NCI-H2107 treated with DMSO at 0.1 percent for 48 hours (cell line): ENCODE data around the gene MPDZ.

ENCODE experiments used
- DNase-seq: peaks from one replicate; lab custom pipeline; 2025; ENCODE audit not compliant: unreplicated experiment; lab: John Stamatoyannopoulos, UW

MPDZ gene

DNA sequence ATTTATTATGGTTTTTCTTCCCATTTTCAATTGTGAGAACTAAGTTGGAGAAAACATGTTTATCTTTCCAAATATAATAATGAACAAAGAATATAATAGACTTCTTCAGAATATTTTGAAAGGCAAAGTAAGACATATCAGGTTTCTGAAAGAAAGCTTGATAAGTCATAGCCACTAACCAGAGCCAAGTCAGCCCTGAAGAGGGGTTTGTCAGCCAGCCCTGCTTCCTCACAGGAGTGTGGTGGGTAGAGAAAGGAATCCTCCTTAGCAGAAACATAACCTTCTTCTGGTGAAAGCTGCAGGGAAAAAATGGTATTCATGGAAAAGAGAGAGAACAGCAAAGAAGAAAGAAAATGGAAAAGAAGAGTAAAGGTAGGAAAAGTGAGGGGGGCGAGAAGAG is 93.4 kb downstream of the MPDZ start:
- no peak for DNase-seq

DNA sequence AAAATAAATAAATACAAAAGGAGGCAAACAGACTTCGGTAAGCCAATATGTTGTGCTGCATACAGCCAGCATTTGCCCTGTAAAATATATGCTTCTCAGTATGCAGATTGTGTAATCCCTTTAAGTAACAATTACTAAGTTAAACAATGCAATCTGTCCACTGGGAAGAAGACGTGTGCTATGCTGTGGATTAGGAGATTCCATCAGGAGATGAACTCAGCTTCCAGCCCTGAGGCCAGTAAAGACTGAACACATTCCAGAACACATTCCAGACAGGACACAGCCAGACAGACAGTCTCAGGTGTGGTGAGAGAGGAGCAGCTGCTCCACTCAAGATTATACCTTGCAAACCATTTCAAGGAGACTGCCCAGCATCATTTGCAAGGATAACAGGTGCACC is 97.8 kb downstream of the MPDZ start:
- no peak for DNase-seq

DNA sequence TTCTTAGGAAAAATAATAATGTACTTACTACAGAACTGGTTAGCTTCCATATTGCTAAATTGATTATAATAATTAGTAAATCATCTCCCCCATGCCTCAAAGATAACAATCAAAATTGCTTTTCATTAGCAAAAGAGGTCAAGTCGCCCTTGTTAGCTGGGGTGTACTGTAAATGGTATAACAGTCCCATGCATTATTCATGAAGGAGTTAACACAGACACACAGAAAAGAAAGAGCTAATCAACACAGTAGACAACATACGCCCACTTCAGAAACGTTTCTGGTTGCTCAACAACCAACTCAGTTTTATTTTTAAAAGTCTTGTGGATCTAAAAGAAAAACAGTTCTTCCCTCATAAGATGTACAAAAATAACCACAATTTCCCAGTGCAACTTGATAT is 100.2 kb downstream of the MPDZ start:
- no peak for DNase-seq

DNA sequence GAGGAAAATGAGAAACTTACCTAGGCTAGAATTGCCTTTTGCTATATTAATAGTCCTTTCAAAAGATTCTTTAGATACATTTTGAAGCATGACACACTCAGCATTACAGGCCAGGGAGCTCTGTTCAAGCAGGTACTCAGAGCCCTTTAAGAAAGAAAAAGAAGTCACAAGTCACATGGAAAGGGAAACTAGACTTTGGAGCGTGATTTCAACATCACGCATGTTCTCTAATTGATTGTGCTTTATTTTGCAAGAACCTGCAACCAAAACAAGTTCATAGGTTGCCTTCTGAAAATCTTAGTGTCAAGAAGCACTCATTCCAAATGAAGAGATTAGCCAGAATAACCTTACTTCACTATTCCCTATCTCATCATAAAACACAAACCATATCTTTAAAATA is 103.8 kb downstream of the MPDZ start:
- no peak for DNase-seq

DNA sequence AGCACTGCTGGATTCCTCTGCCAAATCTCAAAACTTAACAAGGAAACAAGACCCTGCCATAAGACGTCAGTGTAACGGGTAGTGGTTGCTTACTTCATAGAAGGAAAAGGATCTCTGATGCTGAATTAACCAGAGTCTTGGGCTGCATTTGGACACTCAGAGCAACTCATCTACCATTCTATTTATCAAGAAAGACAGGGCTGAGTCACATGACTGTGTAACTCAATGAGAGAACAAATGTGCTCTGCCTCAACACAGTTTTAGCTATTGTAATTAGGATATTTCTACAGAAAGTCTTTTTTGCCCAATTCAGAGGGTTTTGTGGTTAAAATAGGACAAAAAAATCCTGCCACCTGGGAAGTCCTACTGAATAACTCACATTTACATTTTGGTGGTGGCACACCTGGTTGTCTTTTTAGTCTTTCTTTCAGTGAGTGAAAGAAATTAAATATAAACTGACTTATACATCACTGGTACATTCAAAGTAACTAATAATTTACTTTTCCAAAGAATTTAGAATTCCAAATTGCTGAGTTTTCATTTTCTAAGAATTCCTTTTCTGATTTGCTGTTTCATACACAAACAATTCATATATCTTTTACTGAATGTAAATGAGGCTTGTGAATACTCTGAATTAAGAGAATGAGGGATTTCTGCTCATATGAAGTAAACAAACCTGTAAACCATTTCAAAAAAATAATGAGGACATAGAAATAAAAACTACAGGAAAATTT is 104.4 kb downstream of the MPDZ start:
- no peak for DNase-seq

DNA sequence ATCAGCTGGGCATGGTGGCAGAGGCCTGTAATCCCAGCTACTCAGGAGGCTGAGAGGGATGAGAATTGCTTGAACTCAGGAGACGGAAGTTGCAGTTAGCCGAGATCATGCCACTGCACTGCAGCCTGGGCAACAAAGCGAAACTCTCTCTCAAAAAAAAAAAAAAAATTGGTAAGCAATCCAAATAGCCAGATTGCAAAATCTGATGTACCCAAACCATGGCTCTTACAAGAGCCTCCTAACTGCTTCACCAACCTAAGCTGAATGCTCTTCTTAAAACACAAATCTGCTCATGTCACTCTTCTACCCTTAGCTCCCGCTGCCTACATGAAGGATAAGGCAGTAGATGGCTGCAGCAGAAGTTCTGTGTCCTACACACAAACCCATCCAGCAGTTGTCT is 105.9 kb downstream of the MPDZ start:
- no peak for DNase-seq

DNA sequence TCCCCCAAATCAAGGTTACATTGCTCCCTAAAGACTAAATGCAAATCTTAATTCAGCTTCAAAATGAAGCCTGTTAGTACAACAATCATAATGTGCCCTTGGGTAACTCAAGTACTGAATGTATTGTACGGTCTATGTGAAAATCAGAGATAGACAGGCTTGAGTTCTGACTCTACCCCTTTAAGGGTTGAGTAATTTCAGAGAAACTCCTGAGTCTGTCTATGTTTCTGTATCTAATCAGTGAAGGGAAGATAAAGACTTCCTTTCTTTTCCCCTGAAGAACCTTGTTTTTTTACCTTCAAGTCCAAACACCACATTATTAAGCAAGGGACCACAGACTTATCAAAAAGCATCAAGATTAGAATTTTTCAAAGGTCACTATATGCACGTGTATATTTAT is 108.2 kb downstream of the MPDZ start:
- no peak for DNase-seq

DNA sequence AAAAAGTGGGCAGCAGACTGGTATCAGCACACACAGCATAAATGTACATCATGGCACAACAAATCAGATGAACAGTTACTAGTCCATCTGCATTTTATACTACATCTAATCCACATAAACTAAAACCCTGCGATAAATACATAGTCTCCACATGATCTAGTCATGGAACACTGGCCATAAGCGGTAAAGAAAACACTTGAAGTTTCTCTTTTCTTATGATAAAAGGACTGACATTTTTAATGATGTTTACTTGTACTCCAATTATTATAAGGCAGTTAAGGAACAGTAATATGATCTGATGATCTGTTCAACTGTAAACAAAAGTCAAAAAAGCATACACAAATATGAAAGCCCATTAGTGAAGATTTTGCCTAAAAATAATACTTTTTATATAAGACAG is 112.5 kb downstream of the MPDZ start:
- peak; percentile 52 for DNase-seq

DNA sequence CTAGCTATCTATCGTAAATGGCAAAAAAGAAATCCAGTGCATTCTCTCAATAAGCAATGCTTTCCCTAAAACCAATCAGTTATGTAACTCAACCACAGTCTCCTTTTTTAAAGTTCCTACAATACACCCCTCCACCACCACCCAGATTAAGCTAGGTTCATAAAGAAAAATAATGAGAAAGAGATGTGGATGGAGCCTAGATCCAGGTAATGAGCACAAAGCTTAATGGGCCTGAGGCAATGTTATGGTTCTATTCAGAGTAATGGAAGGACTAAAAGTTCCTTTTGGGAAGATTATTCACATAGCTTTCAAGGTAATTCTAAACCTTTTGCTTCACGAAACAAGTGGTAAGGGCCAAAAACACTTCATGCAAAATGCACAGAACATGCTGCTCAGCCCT is 113.5 kb downstream of the MPDZ start:
- DNase-seq = no peak

DNA sequence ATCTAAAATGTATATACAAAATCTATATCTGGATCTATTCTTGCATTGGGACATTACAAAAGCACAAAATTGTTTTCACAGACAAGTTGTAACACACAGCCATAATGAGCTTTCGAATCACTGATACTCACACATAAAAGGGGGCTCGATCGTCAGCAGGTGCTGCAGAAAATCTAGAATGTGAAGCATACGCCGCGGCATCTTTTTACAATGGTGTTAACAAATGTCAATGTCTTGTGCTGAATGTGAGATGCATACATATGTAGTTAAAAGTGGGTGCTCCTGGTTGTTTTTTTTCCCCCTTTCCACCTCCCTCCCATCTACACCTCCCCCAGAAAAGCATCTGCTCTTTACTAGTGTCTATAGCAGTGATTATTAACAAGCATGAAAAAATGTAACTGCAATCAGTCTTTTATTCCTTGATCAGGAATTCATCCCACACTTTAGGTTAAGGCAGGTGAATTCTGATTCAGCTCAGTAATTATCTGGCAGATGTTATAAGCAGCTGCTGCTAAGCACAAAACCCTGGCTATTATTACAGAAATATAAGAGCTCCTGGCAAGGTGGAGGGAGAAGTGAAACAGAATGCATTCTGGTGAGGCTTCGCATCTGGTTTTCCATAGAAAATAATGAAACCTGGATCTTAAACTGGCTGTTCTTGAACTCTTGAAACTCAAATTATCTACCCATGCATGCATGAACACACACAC is 114.1 kb downstream of the MPDZ start:
- peak; percentile 87 for DNase-seq

DNA sequence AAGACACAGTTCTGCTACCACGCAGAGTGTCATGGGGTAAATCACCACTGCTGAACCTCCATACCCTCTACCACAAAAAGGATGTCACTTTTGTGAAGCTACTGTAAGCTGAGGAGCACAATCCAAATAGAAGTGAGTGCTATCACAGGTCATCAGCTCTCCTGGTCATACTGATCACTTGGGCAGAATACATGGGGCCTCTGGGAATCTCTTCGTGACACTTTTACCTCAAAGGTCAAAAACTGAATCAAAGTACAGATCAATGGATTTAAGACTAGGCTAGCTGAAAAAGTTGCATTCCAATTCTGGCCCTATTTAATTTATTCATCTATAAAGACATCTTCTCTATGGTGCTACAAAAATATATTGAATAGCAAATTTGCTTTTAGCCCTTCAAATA is 115.5 kb downstream of the MPDZ start:
- DNase-seq = no peak

DNA sequence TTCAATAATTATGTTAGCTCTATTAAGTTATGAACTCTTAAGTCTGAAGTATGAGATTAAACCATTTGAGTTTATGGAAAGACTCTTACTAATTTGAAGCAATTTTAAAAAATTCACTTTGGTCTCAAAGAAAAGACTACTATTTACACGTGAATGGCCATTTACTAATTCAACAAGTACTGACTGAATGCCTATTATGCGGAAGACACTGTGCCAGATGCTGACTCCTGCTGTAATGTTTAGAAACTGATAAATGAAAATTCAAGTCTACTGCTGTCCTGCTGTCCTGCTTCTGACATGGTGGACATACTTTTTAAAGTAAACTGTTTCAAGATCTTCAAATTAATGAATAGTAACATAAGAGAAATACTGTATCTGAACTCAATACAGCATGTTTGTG is 116.2 kb downstream of the MPDZ start:
- no peak for DNase-seq

DNA sequence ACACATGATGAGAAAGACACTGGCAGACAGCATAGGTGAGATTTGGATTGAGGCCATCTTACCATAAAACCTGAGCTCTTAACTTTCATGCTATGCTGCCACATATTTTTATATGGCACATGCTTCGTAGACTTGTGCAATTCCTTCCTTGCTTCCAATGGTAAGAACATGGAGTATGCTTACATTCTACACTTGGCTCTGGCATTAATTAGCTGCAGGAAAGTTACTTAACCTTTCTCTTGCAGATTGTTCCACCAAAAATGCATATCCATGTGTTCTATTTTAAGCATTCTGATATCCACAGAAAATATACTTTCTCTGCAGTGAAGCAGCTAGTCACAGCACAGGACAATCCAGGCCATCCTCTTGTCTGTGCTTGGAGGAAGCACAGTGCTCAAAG is 119.4 kb downstream of the MPDZ start:
- DNase-seq = no peak

DNA sequence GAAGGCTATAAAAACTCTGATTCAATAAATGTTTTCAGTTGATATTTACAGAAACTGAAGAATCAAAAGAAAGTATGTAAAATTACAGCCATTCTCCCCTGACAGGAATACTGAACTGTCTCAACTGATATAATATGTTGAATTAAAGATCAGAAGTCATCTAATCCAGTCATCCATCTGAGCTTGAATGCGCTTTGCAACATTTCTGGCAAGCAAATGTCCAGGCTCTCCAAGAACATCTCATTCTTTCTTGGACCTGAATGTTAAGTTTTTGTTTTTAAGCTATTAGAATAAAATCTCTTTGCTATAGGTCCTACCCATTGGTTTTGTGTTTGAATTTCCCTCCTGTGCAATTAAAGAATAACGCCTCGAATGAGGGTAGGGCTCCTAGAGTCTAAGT is 120.5 kb downstream of the MPDZ start:
- no peak for DNase-seq

DNA sequence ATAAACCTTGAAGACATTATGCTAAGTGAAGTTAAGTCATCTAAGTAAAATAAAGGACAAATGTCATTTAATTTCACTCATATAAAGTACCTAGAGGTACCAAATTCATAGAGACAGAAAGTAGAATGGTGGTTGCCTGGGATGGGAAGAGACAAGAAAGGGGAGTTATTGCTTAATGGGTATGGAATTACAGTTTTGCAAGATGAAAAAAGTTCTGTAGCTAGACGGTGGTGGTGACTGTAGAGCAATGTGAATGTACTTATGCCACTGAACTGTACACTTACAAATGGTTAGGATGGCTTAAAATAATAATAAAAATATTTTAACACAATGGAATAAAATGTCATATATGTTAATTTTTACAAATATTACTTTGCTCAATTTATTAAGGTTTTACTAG is 128.0 kb downstream of the MPDZ start:
- DNase-seq = no peak

DNA sequence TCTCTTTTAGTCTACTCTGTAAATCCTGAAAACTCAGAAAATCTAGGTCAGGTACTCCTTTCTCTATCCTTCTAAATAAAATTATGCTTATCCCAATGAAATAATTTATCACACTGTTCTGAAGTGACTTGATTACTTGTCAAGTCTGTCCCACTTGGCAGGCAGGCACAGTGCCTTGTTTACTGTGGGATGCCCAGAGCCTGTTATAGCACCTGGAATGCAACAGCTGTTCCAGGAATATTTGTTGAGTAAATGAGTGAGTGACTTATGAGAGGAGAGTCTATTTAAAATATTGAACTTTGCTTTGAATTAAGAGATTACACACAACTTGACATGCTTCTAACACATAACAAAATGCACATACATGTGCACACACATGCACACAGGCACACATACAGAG is 130.0 kb downstream of the MPDZ start:
- DNase-seq = peak; percentile 9

DNA sequence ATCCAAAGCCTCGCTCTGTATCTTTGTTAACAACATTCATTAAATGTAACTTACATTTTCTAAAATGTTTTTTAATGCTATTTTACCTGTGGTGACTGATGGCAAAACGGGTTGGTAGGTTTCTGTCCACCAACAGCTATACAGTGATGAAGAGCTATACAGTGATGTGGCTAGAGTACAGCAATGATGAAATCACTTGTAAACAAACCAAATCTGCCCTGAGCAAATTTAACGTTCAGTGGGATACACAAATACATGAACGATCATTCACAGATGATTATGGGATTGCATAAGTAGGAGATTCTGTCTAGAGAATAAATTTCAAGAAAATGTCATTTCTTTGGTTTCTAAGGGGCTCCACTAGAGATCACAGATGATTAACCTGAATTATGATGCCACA is 132.7 kb downstream of the MPDZ start:
- no peak for DNase-seq

DNA sequence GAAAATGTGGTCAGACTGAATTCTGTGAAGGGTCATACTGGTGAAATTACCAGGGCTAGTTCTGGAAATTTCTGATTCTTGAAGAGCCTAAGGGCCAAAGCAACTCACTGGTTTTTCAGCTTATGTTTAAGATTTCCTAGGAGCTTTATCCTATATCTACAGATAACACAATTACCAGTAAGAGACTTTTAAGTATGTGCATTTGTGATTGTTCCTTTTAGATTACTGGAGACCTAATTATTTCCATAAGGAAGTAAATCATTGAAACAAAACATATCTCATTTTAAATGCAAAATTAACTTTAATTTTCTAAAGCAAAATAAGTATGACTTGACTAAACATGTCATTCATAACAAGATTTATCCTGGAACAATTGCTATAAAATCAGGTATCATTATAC is 134.2 kb downstream of the MPDZ start:
- no peak for DNase-seq

DNA sequence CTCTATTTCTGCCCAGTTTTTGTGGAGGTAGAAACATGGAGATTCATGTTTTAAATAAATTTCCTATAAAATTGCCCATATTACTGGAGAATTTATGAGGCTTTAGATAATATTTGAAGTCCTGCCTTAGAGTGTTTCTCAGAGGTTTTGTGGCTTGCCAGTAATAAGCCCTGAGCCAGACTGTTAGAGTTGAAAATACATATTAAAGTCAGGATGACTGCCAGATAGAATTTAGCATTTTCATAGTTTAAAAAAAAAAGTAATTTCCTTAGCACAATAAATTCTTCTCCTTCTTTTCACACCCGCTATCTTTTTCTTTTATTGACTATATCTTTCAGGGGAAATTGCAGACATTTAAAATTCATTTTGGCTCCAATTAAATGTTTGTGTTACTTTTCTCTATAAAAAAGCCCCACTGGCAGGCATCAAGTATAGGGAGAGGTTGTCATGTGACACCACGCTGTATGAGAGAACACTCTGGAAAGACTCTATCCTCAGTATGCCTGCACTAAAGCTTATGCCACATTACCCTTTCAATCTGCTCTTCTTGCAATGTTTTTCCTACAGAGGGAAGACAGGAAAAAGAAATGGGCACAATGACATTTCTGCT is 135.2 kb downstream of the MPDZ start:
- DNase-seq = no peak

DNA sequence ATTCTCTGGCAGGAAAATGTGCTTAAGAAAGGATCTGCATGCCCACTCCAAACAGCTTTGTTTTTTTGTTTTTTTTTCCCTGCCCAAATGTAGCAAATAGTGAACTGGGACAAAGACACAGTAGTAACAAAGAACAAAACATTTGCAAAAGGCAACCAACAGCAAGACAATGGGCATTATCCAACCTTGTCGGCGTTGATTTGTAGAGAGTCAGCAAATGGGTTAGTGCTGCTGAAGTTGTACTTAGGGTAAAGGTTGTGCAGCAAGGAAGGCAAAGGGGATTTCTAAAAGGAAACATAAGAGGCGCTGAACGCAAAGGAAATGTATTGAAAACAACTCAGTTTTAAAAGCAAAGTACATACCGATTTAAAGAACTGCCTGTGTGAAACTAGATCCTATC is 136.2 kb downstream of the MPDZ start:
- no peak for DNase-seq

DNA sequence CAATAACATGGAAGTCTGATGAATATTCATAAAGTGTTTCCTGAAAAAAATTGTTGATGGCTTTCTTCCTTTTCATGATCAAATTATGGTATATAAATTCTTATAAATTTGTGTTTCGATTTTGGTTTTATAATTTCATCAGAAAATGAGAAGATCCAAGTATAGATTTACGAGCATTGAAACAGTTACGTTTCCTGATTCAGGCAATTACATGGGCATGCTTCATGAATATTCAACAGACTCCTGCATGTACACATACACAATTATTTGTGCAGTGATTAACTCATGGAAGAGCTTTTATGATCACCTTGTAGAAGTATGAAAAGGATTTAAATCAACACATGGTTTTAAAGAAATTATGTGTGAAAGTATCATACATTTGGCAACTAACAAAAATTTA is 136.7 kb downstream of the MPDZ start:
- DNase-seq = no peak

DNA sequence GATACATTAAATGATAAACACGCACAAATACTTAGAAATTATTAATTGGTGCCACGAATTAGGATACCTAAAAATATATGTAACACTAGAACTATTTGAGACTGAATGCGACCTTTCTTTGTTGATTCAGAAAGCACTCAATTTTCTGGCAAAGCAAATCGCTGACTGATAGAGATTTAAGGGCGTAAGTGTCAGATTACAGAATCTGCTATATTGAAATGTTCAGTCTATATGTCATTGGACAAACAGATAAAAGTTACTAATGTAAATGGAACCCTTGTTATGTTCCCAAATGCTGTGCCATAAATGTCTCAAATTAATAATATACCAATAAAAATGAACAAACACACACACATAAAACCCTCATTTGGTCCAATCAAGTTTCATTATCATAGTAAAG is 137.9 kb downstream of the MPDZ start:
- peak; percentile 3 for DNase-seq
